GM18520 (cell line): ENCODE results near the gene BCAR3.
"Not testable (repeated sequence)": the region's sequence is repeated elsewhere in the genome, so short reads cannot be mapped to it uniquely, and the experiment has no call there.

Experiments used
- ATAC-seq: cut with Tn5 transposase; IDR thresholded peaks from one replicate; pipeline ENCODE4 v1.9.1; 2021; ENCODE audit not compliant: unreplicated experiment

The BCAR3 gene

DNA sequence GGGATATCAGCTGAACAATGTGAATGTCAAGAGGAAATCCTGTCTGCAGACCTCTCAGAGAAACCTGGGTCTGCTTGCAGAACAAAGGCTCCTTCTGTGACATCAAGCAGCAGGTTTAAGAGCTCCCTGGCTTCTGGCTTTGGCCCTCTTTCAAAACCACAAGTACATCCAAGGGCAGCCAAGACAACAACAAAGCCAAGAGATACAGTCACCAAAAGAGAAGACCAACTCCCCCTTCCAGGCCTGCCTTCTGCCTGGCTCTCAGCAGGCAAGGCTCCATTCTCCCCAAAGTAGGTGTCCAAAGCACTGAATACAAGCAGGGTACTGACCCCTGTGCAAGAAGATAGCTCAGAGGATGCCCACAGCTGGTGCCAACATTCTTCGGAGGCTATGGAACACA is 11.5 kb downstream of the BCAR3 start:
- no peak for ATAC-seq

DNA sequence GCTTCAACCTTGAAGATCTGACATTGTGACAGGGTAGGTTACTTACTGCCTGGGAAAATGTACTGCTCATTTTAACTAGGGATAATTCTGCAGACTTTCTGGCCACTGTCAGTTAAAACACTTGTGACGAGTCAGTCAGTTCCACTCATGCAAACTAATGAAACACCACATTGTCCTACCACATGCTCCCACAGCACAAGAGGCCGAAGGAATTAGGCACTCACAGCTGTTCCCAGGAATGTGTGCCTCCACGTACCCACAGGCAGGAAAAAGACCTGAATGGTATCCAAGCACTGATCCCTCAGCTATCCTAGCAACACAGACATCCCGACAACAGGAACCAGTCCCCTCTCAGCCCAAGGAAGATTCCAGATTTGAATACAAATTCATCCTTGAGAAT is 12.3 kb downstream of the BCAR3 start:
- ATAC-seq = no peak

DNA sequence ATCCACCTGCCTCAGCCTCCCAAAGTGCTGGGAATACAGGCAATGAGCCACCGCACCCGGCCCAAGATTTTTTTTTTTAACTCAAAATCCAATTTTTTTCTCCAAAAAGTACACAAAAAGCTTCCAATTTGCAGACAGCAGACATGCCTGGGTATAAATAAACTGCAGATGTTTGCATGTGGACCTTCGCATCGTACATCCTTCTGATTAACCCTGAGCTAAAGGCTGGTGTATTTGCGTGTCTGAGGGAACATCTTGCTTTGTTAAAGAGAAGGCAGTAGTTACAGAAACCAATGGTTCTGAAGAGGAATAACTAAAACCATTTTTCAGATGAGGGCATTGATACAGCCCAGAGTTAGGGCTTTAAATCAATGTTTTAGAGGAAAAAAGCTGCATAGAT is 12.7 kb downstream of the BCAR3 start:
- no peak for ATAC-seq

DNA sequence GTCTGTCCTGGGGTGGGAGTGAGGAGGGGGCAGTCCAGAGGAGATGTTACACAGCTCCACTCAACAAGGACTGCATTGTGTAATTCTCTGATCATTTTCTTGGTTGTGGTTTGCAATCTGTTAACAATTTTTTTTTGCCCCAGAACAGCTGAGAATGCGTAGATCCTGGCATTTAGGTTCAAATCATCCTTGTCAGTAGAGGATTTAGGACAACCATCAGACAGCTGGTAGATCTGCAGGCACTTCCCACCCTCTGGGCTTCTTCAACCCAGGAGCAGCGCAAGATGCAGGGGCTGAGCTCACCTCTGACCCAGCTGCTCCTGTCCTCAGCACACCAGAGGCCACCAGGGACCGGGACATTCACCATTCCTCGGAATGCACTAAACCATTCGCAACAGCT is 13.5 kb downstream of the BCAR3 start:
- no peak for ATAC-seq

DNA sequence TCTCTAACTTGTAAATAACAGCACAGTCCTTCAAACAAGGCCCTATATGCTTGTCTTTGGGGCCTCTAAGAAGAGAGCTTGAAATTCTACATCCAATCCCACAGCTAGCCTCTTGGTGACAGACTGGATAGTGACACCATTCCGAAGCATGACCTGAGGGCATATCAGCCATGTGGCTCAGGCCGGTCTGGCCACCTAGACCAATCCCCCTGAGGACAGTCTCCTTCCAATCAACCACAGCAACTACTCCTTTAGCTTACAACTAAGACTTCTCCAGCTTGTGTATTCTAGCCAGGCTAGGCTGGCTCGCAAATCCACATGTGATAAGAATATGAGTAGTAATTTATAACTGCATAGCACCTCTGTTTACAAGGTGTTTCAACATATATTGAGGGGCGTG is 14.0 kb downstream of the BCAR3 start:
- ATAC-seq = no peak

- ATAC-seq = no peak
Measured at GRCh38 chr1:93666613-93667384, 14.8 kb downstream of the BCAR3 start.

GRCh38 chr1:93665015-93665414 is 16.6 kb downstream of the BCAR3 start:
- no peak for ATAC-seq

- no peak for ATAC-seq
Measured at GRCh38 chr1:93663208-93663614, 18.4 kb downstream of the BCAR3 start.

- ATAC-seq = no peak
Measured at GRCh38 chr1:93662481-93663207, 19.0 kb downstream of the BCAR3 start.

DNA sequence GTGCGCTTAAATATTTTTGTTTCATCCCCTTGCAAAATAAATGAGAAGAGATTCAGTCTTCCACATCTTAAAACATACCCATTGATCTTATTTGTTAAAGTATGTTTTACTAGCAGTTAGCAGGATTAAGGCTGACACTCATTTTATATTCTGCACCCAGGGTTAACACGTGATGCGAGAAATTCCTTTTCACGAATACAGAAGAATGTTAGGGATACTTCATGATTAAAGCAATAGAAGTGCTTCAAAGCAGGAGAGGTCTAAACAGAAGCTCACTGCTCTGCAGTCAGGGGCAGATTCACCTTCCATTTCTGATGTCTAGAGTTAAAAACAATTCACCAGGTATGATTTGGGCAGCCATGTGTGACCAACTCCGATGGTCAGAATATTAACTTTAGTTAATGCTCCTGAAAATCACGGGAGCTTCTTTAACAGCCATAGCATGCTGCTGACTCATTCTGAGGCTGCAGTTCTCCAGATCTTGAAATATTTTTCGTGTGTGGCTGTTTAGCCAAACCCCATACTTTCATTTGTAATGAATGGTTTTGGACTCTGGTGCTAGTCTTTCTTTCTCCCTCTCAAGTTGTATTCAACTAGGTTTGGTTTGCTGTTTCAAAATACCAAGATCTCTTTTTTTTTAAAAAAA is 19.7 kb downstream of the BCAR3 start:
- no peak for ATAC-seq

DNA sequence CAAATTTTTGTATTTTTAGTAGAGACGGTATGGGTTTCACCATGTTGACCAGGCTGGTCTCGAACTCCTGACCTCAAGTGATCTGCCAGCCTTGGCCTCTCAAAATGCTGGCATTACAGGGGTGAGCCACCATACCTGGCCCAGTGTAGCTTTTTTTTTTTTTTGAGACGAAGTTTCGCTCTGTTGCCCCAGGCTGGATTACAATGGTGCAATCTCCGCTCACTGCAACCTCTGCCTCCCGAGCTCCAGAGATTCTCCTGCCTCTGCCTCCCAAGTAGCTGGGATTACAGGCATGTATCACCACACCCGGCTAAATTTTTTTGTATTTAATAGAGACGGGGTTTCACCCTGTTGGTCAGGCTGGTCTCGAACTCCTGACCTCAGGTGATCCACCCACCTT is 20.3 kb downstream of the BCAR3 start:
- not testable (repeated sequence) for ATAC-seq

- no peak for ATAC-seq
Measured at GRCh38 chr1:93659822-93660503, 21.7 kb downstream of the BCAR3 start.

DNA sequence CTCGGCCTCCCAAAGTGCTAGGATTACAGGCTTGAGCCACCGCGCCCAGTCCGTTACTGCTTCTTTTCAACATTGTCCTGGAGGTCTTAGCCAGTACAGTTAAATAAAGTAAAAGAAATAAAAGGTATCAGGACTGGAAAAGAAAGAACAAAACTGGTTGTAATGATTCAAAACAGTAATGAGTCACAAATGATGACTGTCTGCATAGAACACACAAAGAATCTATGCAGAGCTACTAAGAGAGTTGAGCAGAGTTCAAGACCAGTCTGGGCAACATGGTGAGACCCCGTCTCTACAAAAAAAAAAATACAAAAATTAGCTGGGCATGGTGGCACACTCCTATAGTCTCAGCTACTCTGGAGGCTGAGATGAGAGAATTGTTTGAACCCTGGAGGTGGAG is 23.4 kb downstream of the BCAR3 start:
- ATAC-seq = no peak

GRCh38 chr1:93656491-93656890 is 25.1 kb downstream of the BCAR3 start:
- ATAC-seq = no peak

GRCh38 chr1:93653656-93654055 is 28.0 kb downstream of the BCAR3 start:
- ATAC-seq = no peak

DNA sequence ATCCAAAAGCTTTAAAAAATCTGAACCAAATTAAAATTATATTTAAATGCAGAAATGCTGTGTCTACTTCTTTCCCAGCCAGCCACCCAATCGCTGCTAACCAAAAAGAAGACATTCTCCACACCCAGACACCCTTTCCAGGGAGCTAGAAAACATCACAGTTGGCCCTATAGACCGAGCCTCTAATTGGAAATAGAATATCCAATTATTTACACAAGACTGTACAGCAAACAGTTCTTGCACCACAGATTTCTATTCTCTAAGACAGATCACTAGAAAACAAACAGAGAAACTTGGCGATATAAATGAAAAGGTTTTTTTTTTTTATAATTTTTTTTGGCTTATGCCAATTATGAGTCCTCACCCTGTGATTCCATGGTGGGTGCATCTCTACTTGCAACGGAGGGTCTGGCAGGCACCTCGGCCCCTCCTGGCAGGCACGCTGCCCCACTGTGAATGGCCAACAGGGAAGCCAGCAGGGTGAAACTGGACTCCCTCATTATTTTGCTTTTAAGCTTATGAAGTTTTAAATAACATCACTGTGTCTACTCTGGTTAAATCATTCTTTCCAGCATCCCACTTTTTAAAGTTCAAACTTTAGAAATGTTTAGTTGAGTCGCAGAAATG is 29.2 kb downstream of the BCAR3 start:
- ATAC-seq = no peak

DNA sequence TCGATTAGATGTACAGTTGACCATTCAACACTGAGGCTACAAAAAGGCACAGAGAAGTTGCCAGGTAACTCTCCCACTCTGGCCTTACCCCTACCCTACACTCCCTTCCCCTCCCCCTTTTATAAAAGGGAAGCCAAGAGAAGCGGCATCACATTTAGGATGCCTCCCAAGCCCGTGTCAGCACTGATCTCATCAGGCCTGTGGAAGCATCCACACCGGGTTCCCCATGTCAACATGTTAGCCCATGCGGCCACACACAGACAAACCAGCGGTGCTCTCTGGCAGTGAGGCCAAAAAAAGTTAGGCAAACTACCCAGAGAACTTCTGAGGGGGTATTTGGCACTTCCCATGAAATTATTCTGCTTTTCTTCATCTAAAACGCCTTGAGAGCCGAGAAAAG is 29.9 kb downstream of the BCAR3 start:
- ATAC-seq = no peak

DNA sequence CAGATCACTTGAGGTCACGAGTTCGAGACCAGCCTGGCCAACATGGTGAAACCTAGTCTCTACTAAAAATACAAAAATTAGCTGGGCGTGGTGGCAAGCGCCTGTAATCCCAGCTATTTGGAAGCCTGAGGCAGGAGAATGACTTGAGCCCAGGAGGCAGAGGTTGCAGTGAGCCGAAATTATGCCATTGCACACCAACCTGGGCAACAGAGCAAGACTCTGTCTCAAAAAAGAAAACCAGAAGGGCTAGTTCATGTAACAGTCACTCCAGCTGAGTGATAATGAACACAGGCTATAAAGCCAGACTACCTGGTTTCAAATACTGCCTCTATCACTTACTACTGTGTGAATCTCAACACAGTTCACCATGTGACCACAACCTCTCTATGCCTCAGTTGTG is 31.5 kb downstream of the BCAR3 start:
- ATAC-seq = not testable (repeated sequence)

GRCh38 chr1:93649231-93649630 is 32.4 kb downstream of the BCAR3 start:
- ATAC-seq = no peak

DNA sequence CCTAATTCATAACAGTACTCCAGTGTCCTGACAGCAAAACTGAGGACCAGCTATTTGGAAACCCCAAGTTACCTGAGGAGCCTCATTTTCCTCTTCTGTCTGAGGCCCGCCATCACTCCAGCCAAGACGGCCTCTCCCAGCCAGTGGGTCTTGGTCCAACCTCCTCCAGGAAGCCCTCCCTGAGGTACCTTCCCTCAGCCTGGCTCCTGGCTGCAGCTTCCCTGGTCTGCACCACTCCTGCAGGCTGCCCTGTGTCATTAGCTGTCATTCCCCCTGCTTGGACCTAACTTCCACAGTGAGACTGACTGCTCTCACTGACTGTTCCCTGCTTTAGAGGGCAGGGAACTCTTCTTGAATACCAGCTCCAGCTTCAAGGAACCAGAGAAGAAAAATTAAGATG is 33.0 kb downstream of the BCAR3 start:
- no peak for ATAC-seq

- ATAC-seq = no peak
Measured at GRCh38 chr1:93641527-93641926, 40.1 kb downstream of the BCAR3 start.
